Measurements from ENCODE around the gene PTPN6. TPM values are rescaled to one million over a fixed set of nuclear protein-coding genes. Genes with fewer than 3 reads are reported as not detected.

PTPN6 gene
- polyA plus RNA-seq, 1 experiment, result 0.10 TPM

- Histone ChIP-seq H3K4me3 (ENCODE audit: low read depth, low read length) (peak overlapping the region; percentile 79), H3K9me3 (ENCODE audit: control insufficient read depth, insufficient read depth, low read length) (no peaks in the 10 kb centered on the region; the same call in 1 of the 2 replicates), H3K27me3 (ENCODE audit: control insufficient read depth, insufficient read depth, low read length) (no peaks in the 10 kb centered on the region), H3K27ac (ENCODE audit: low read depth, low read length) (peak overlapping the region; percentile 94)
- TF ChIP-seq CTCF (IDR thresholded peaks at IDR 0.05; ENCODE audit: low read depth, low read length), result peak; percentile 83
- peak; percentile 88 for DNase-seq (ENCODE audit: low read depth, low spot score)
- ChIA-PET POLR2A (interaction anchor here (0.5 to 4.2 kb wide), 18 partner anchors 14 to 255 kb away, joined by 3 to 36 read pairs (median 4); partner anchors contain the start of genes ATN1, C1RL, SPSB2 and TPI1), CTCF (interaction anchor here (0.5 to 4.1 kb wide), 18 partner anchors 15 to 693 kb away, joined by 3 to 19 read pairs (median 5); partner anchors contain the start of genes C1R and C1RL)
These were observed 6.6 kb upstream of the PTPN6 start for GRCh38 chr12:6944381-6945186.

- no peaks in the 10 kb centered on the region; the same call in 1 of the 2 replicates for H3K9me3 ChIP-seq (ENCODE audit: control insufficient read depth, insufficient read depth, low read length)
- no peak for DNase-seq (ENCODE audit: low read depth, low spot score)
- H3K27ac ChIP-seq (ENCODE audit: low read depth, low read length), result no peak overlapping the region
- H3K27me3 ChIP-seq (ENCODE audit: control insufficient read depth, insufficient read depth, low read length), result no peaks in the 10 kb centered on the region
- ChIA-PET CTCF (interaction anchor here (0.9 to 4.1 kb wide), 11 partner anchors 16 to 692 kb away, joined by 3 to 19 read pairs (median 8); partner anchors contain the start of gene C1RL), POLR2A (interaction anchor here (0.8 to 4.2 kb wide), 5 partner anchors 16 to 168 kb away, joined by 3 to 22 read pairs (median 3); no protein-coding TSS in a partner anchor)
- no peak for TF ChIP-seq CTCF (IDR thresholded peaks at IDR 0.05; ENCODE audit: low read depth, low read length)
- 0 out of 2 replicates have a peak overlapping the region, but pooled peaks have one; percentile 79 for H3K4me3 ChIP-seq (ENCODE audit: low read depth, low read length)
These were observed 5.5 kb upstream of the PTPN6 start for GRCh38 chr12:6945613-6946012.

DNA sequence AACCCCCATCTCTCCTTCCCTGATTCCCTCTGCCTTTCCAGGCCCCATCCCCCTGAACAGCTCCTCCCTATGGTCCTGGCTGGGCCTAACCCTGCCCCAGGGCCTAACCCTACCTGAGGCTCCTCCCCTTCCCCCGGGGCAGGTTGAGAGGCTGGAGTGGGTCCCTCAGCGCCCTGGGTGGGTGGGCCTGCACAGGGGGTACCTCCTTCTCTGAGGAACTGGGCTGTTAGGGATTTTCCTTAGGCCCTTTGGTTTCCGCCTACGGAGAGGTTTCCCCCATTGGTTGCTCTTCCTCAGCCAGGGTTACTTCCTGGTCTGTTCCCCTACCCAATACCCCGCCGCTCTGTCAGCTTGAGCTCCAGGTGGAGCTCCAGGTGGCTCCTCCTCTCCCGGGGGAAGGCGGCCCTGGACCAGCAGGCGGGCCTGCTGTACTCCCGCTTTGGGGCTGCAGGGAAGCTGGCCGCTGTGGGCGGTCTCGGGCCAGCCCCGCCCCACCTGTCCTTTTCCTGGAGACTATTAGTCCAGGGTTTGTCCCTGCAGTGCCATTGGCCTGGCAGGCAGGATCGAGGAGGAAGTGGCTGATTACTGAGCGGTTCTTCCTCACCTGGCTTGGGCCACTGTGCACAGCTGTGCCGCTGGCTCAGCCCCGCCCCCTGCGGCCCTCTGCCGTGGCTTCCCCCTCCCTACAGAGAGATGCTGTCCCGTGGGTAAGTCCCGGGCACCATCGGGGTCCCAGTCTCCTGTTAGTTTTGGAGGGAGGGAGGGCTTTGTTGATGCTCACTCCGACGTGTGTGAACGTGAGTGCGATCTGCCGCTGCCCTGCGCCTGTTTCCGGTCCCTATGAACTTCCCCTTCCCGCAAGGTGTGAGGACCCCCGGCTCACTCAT, 4.9 kb upstream of the PTPN6 start:
- DNase-seq (ENCODE audit: low read depth, low spot score), result no peak
- TF ChIP-seq CTCF (IDR thresholded peaks at IDR 0.05; ENCODE audit: low read depth, low read length), result no peak
- Histone ChIP-seq H3K27me3 (ENCODE audit: control insufficient read depth, insufficient read depth, low read length) (no peaks in the 10 kb centered on the region), H3K4me3 (ENCODE audit: low read depth, low read length) (no peak overlapping the region), H3K27ac (ENCODE audit: low read depth, low read length) (no peak overlapping the region), H3K9me3 (ENCODE audit: control insufficient read depth, insufficient read depth, low read length) (no peaks in the 10 kb centered on the region; the same call in 1 of the 2 replicates)
- CTCF ChIA-PET, result interaction anchor here (1.4 to 4.1 kb wide), 4 partner anchors 15 to 199 kb away, joined by 9 to 18 read pairs (median 10); partner anchors contain the start of gene C1RL
- POLR2A ChIA-PET, result interaction anchor here (0.6 to 4.2 kb wide), 6 partner anchors 15 to 167 kb away, joined by 3 to 22 read pairs (median 3); no protein-coding TSS in a partner anchor

GRCh38 chr12:6946920-6947374, 4.2 kb upstream of the PTPN6 start:
- TF ChIP-seq CTCF (IDR thresholded peaks at IDR 0.05; ENCODE audit: low read depth, low read length), result no peak
- no peak overlapping the region for H3K4me3 ChIP-seq (ENCODE audit: low read depth, low read length)
- H3K27ac ChIP-seq (ENCODE audit: low read depth, low read length), result no peak overlapping the region
- no peak for DNase-seq (ENCODE audit: low read depth, low spot score)
- H3K27me3 ChIP-seq (ENCODE audit: control insufficient read depth, insufficient read depth, low read length), result no peaks in the 10 kb centered on the region
- POLR2A ChIA-PET, result interaction anchor here (0.6 to 0.9 kb wide), 3 partner anchors 17 to 79 kb away, joined by 3 read pairs; no protein-coding TSS in a partner anchor
- H3K9me3 ChIP-seq (ENCODE audit: control insufficient read depth, insufficient read depth, low read length), result no peaks in the 10 kb centered on the region; the same call in 1 of the 2 replicates
- CTCF ChIA-PET, result interaction anchor here (4.1 kb wide), 1 partner anchor 15 kb away, joined by 18 read pairs; no protein-coding TSS in a partner anchor

All from AG04450 (cell line).